ENCODE results near the gene MALRD1. TPM values are rescaled to one million over a fixed set of nuclear protein-coding genes. Genes with fewer than 3 reads are reported as not detected.

The MALRD1 gene
- total and polyA plus RNA-seq, 2 of the 8 experiments (the other 6 are each of a cell fraction or from before 2014, with no cell fraction given) = 0.32 to 0.35 TPM

- TF ChIP-seq CHD1 (IDR thresholded peaks at IDR 0.05; ENCODE audit: low read depth, low read length) = no peak
- TF ChIP-seq PHF8 (conservative IDR thresholded peaks at IDR 0.05; ENCODE audit: low read depth, low read length) = no peak
- no peak for TF ChIP-seq RFX5 (IDR thresholded peaks at IDR 0.05; ENCODE audit: borderline replicate concordance, low read depth, low read length)
- TF ChIP-seq POLR2A (IDR thresholded peaks at IDR 0.05; ENCODE audit: control extremely low read depth in 1 of 2, low read depth in 2 of 2, low read length in 2 of 2) = no peak
Measured at GRCh38 chr10:19638896-19639233, 590.3 kb downstream of the MALRD1 start (continued).
